ENCODE measurements around the gene RAX2.

DNA sequence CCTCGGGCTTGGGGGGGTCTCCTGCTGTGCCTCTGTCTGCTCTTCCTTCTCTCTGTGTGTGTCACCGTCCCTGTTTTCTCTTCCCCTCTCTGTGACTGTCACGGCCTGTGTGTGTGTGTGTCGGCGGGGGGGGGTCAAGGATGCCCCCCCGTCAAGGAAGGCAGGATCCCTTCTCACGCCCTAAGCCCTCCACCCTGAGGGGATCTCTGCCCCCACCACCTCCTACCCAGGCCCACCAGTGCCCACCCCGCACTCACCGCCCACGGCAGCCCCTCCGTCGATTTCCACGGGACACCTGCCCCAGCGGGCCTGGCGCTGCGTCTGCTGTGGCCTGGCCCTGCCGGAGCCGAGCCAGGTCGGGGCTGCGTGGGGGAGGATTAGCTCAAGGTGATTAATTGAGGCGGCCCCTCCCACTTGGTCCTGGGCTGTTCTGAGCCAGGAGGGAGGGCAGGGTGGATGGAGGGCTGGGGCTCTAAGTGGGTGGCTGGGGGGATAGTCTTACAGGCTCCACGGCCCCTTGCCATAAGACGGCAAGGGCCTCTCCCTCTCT lies at the start of gene RAX2:
- TF ChIP-seq TCF7L2 (IDR thresholded peaks at IDR 0.05; ENCODE audit: borderline replicate concordance, extremely low read depth, insufficient read depth, insufficient read length) (no peak), SP1 (IDR thresholded peaks at IDR 0.05; ENCODE audit: low read depth) (no peak), RAD21 (IDR thresholded peaks at IDR 0.05; ENCODE audit: low read depth) (no peak), POLR2A (IDR thresholded peaks at IDR 0.05; ENCODE audit: borderline replicate concordance, extremely low read depth, insufficient read depth, insufficient read length) (no peak), JUND (IDR thresholded peaks at IDR 0.05) (no peak)
- TF ChIP-seq, protein P1, sequence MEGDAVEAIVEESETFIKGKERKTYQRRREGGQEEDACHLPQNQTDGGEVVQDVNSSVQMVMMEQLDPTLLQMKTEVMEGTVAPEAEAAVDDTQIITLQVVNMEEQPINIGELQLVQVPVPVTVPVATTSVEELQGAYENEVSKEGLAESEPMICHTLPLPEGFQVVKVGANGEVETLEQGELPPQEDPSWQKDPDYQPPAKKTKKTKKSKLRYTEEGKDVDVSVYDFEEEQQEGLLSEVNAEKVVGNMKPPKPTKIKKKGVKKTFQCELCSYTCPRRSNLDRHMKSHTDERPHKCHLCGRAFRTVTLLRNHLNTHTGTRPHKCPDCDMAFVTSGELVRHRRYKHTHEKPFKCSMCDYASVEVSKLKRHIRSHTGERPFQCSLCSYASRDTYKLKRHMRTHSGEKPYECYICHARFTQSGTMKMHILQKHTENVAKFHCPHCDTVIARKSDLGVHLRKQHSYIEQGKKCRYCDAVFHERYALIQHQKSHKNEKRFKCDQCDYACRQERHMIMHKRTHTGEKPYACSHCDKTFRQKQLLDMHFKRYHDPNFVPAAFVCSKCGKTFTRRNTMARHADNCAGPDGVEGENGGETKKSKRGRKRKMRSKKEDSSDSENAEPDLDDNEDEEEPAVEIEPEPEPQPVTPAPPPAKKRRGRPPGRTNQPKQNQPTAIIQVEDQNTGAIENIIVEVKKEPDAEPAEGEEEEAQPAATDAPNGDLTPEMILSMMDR (IDR thresholded peaks at IDR 0.05 in 2 of 3, conservative IDR thresholded peaks at IDR 0.05 in 1 of 3; ENCODE audit: borderline replicate concordance in 1 of 3, insufficient read depth in 1 of 3, low read depth in 2 of 3, low read length in 2 of 3): no peak
- TF ChIP-seq, protein P2, sequence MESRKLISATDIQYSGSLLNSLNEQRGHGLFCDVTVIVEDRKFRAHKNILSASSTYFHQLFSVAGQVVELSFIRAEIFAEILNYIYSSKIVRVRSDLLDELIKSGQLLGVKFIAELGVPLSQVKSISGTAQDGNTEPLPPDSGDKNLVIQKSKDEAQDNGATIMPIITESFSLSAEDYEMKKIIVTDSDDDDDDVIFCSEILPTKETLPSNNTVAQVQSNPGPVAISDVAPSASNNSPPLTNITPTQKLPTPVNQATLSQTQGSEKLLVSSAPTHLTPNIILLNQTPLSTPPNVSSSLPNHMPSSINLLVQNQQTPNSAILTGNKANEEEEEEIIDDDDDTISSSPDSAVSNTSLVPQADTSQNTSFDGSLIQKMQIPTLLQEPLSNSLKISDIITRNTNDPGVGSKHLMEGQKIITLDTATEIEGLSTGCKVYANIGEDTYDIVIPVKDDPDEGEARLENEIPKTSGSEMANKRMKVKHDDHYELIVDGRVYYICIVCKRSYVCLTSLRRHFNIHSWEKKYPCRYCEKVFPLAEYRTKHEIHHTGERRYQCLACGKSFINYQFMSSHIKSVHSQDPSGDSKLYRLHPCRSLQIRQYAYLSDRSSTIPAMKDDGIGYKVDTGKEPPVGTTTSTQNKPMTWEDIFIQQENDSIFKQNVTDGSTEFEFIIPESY (IDR thresholded peaks at IDR 0.05; ENCODE audit: extremely low read depth, insufficient replicate concordance, low read length): no peak

Data from HCT116 (cell line).